SK-N-SH (cell line): Measurements from ENCODE around the gene TMCO4. TPM values are rescaled to one million over a fixed set of nuclear protein-coding genes. Genes with fewer than 3 reads are reported as not detected.

Experiments
- CTCF ChIA-PET: fragments of 300-600, 350-600 bp; formaldehyde crosslinking; extraction: SDS; loops from one replicate; lab custom pipeline; 2021; lab: Yijun Ruan, JAX
- POLR2A ChIA-PET: fragments of 350-600 bp; sonication (Branson Sonifier 250); formaldehyde crosslinking; extraction: SDS; loops from one replicate; lab custom pipeline; 2020; ENCODE audit warnings: antibody characterized with exemption, inconsistent platforms; lab: Yijun Ruan, JAX
- DNase-seq: peaks from one replicate; pipeline ENCODE4 v3.0.0; 2012
- H2AFZ ChIP-seq: fragments of 200-600 bp; sonication (generic); 2 replicates; pipeline ENCODE4 v1.8.1; 2016; ENCODE audit warnings: antibody characterized with exemption, mild to moderate bottlenecking, low read depth
- H3F3A ChIP-seq: fragments of 200-600 bp; sonication (generic); replicated peaks from 2 replicates; pipeline ENCODE3; 2016; ENCODE audit warnings: antibody characterized with exemption, mild to moderate bottlenecking; ENCODE audit not compliant: insufficient read depth
- H3K27ac ChIP-seq, 2 experiments: fragments of 200-500 bp in 1 of 2; fragments of 200-600 bp in 1 of 2; sonication (Bioruptor generic) in 1 of 2; sonication (generic), shearing (Covaris generic) in 1 of 2; 2 replicates each; pipeline versions ENCODE4 v1.5.1 to v1.6.1; 2014 to 2016; ENCODE audit warnings: low read depth in 2 of 2, inconsistent platforms in 1 of 2, low read length in 1 of 2, mild to moderate bottlenecking in 1 of 2, mixed read lengths in 1 of 2
- H3K27me3 ChIP-seq: fragments of 200-600 bp; sonication (generic), shearing (Covaris generic); 2 replicates; pipeline ENCODE4 v1.6.1; 2016; ENCODE audit warnings: mixed run types; ENCODE audit not compliant: insufficient read depth
- H3K36me3 ChIP-seq, 2 experiments: fragments of 200-500 bp in 1 of 2; fragments of 200-600 bp in 1 of 2; sonication (Bioruptor generic) in 1 of 2; sonication (generic) in 1 of 2; replicated peaks in 1 of 2; 2 replicates each; pipeline versions ENCODE3 to v1.5.1; 2014 to 2016; ENCODE audit warnings: low read length in 1 of 2, mild to moderate bottlenecking in 1 of 2; ENCODE audit not compliant: insufficient read depth in 2 of 2, control insufficient read depth in 1 of 2
- H3K4me1 ChIP-seq, 2 experiments: fragments of 200-500 bp in 1 of 2; fragments of 200-600 bp in 1 of 2; sonication (Bioruptor generic) in 1 of 2; sonication (generic), shearing (Covaris generic) in 1 of 2; 2 replicates each; pipeline versions ENCODE4 v1.5.1 to v1.6.1; 2014 to 2016; ENCODE audit warnings: low read depth in 1 of 2, low read length in 1 of 2, mixed run types in 1 of 2; ENCODE audit not compliant: insufficient read depth in 2 of 2, control insufficient read depth in 1 of 2
- H3K4me2 ChIP-seq: fragments of 200-600 bp; sonication (generic), shearing (Covaris generic); 2 replicates; pipeline ENCODE4 v1.6.1; 2017; ENCODE audit warnings: mixed run types
- H3K4me3 ChIP-seq, 2 experiments: fragments of 200-500 bp in 1 of 2; fragments of 200-600 bp in 1 of 2; sonication (Bioruptor generic) in 1 of 2; sonication (generic), shearing (Covaris generic) in 1 of 2; 2 replicates each; pipeline versions ENCODE4 v1.5.1 to v1.8.1; 2014 to 2016; ENCODE audit warnings: low read depth in 2 of 2, inconsistent platforms in 1 of 2, low read length in 1 of 2, mild to moderate bottlenecking in 1 of 2, mixed read lengths in 1 of 2, moderate library complexity in 1 of 2
- H3K79me2 ChIP-seq: fragments of 200-600 bp; sonication (generic); 2 replicates; pipeline ENCODE4 v1.8.1; 2017; ENCODE audit warnings: mild to moderate bottlenecking; ENCODE audit not compliant: insufficient read depth
- H3K9ac ChIP-seq: fragments of 200-600 bp; sonication (generic); 2 replicates; pipeline ENCODE4 v1.6.1; 2017; ENCODE audit warnings: mixed run types
- H3K9me2 ChIP-seq: fragments of 200-600 bp; sonication (generic); 2 replicates; pipeline ENCODE4 v1.6.1; 2017; ENCODE audit warnings: mixed run types
- H3K9me3 ChIP-seq: fragments of 200-600 bp; sonication (generic); 2 replicates; pipeline ENCODE4 v1.6.1; 2017; ENCODE audit warnings: mixed run types, mild to moderate bottlenecking, moderate library complexity
- H4K20me1 ChIP-seq: fragments of 200-600 bp; sonication (generic); 2 replicates; pipeline ENCODE4 v1.6.1; 2017; ENCODE audit warnings: mild to moderate bottlenecking, mixed run types; ENCODE audit not compliant: insufficient read depth
- CHD2 ChIP-seq: fragments of 150-350 bp; IDR thresholded peaks from 2 replicates; pipeline ENCODE4 v1.6.1; 2018; ENCODE audit warnings: low read length; ENCODE audit not compliant: partially characterized antibody
- FOSL2 ChIP-seq: IDR thresholded peaks from 2 replicates; pipeline ENCODE4 v1.4.0; 2012; ENCODE audit warnings: low read depth, mild to moderate bottlenecking, moderate library complexity, borderline replicate concordance
- GATA2 ChIP-seq: sonication (generic); formaldehyde crosslinking; IDR thresholded peaks from 2 replicates; pipeline ENCODE4 v1.5.0; 2020; ENCODE audit warnings: mild to moderate bottlenecking, missing genetic modification reagents
- IRF3 ChIP-seq: fragments of 150-350 bp; IDR thresholded peaks from 2 replicates; pipeline ENCODE4 v1.6.1; 2016; ENCODE audit warnings: mild to moderate bottlenecking, low read depth, low read length
- MXI1 ChIP-seq: IDR thresholded peaks from 2 replicates; pipeline ENCODE4 v1.6.1; 2012; ENCODE audit warnings: mild to moderate bottlenecking, low read depth, low read length, improper control_type of control experiment
- NRF1 ChIP-seq: IDR thresholded peaks from 2 replicates; pipeline ENCODE4 v1.6.1; 2012; ENCODE audit warnings: low read depth, mild to moderate bottlenecking, low read length
- POLR2AphosphoS5 ChIP-seq: IDR thresholded peaks from 2 replicates; pipeline ENCODE4 v1.6.1; 2012; ENCODE audit warnings: low read depth, low read length
- REST ChIP-seq: IDR thresholded peaks from 2 replicates; pipeline ENCODE4 v1.6.1; 2012; ENCODE audit warnings: mild to moderate bottlenecking, low read depth, low read length, moderate library complexity
- SIN3A ChIP-seq: IDR thresholded peaks from 2 replicates; pipeline ENCODE4 v1.6.1; 2012; ENCODE audit warnings: low read depth, mild to moderate bottlenecking, low read length, moderate library complexity, borderline replicate concordance
- TCF12 ChIP-seq: IDR thresholded peaks from 2 replicates; pipeline ENCODE4 v1.4.0; 2012
- YY1 ChIP-seq: IDR thresholded peaks from 2 replicates; pipeline ENCODE4 v1.4.0; 2012; ENCODE audit warnings: low read depth, mild to moderate bottlenecking
- WGBS: methylation state at CpG from one replicate; pipeline ENCODE4 v1.1.6; 2017; ENCODE audit warnings: low lambda C conversion rate; 5-methylcytosine and 5-hydroxymethylcytosine counted together
- polyA plus RNA-seq, 3 experiments: library from polyadenylated mRNA; depleted of rRNA; stranded (reverse); fragments of >200 nt; gene quantifications; 2 replicates each; pipeline ENCODE4 v1.2.3, GENCODE V29; 2012
- TF ChIP-seq, protein P1 (sequence below): fragments of 150-350 bp; IDR thresholded peaks from 2 replicates; pipeline ENCODE4 v1.6.1; 2017; ENCODE audit warnings: antibody characterized with exemption, low read length, low read depth, borderline replicate concordance

Gene TMCO4
- polyA plus RNA-seq, 1 of the 3 experiments (the other 2 are of a cell fraction), result 4.2 TPM

- H3K27me3 ChIP-seq, result no peaks in the 10 kb centered on the region
- H3K9ac ChIP-seq, result no peak overlapping the region
- no peak overlapping the region for H3K4me3 ChIP-seq
- H3K36me3 ChIP-seq, result no peaks in the 10 kb centered on the region
- no peaks in the 10 kb centered on the region for H4K20me1 ChIP-seq
- no peak for TF ChIP-seq IRF3
- no peak for TF ChIP-seq YY1
- H2AFZ ChIP-seq, result no peak overlapping the region
- ChIA-PET POLR2A (no interaction called here), CTCF (interaction anchor here (0.7 to 0.8 kb wide), 2 partner anchors 19 to 28 kb away, joined by 3 read pairs; no protein-coding TSS in a partner anchor)
- no peaks in the 10 kb centered on the region for H3F3A ChIP-seq
- no peaks in the 10 kb centered on the region for H3K4me1 ChIP-seq
- no peak overlapping the region for H3K27ac ChIP-seq
- no peaks in the 10 kb centered on the region for H3K9me2 ChIP-seq
- no peak overlapping the region for H3K4me2 ChIP-seq
- no peak for DNase-seq
- H3K79me2 ChIP-seq, result no peaks in the 10 kb centered on the region
- no peaks in the 10 kb centered on the region for H3K9me3 ChIP-seq
- WGBS, result 93% methylated on average over 9 of the region's 9 CpGs
Observed at GRCh38 chr1:19775831-19776230, 23.9 kb downstream of the TMCO4 start.

DNA sequence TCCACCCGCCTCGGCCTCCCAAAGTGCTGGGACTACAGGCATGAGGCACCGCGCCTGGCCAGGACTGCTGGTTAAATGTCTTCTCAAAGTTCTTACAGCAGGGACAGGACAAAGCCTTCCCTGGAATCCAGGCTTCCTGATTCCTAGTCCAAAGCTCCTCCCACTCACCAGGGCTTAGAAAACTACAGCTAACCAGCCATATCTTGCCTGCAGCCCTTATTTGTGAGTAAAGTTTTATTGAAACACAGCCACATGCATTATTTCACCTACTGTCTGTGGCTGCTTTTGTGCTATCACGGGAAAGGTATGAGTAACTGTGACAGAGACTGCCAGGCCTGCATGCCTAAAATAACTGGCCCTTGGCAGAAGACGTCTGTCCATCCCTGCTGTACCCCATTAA lies 24.4 kb downstream of the TMCO4 start:
- Histone ChIP-seq H3K4me1 (no peaks in the 10 kb centered on the region), H3K27ac (no peak overlapping the region), H2AFZ (no peak overlapping the region), H3K9me2 (no peaks in the 10 kb centered on the region), H3F3A (no peaks in the 10 kb centered on the region), H3K4me3 (no peak overlapping the region), H3K9ac (no peak overlapping the region), H4K20me1 (no peaks in the 10 kb centered on the region), H3K9me3 (no peaks in the 10 kb centered on the region), H3K27me3 (no peaks in the 10 kb centered on the region), H3K79me2 (no peaks in the 10 kb centered on the region), H3K36me3 (no peaks in the 10 kb centered on the region), H3K4me2 (no peak overlapping the region)
- TF ChIP-seq NRF1 (no peak), TCF12 (no peak), SIN3A (no peak), GATA2 (no peak), REST (no peak), POLR2AphosphoS5 (no peak), MXI1 (no peak), FOSL2 (no peak), CHD2 (no peak)
- TF ChIP-seq, protein P1, sequence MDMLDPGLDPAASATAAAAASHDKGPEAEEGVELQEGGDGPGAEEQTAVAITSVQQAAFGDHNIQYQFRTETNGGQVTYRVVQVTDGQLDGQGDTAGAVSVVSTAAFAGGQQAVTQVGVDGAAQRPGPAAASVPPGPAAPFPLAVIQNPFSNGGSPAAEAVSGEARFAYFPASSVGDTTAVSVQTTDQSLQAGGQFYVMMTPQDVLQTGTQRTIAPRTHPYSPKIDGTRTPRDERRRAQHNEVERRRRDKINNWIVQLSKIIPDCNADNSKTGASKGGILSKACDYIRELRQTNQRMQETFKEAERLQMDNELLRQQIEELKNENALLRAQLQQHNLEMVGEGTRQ, result no peak
- ChIA-PET CTCF (no interaction called here), POLR2A (no interaction called here)
- no peak for DNase-seq
- WGBS, result 75% methylated on average over 6 of the region's 6 CpGs
